PFSK-1 (cell line): ENCODE data around the gene FASTK.

Experiments
- FOXP2 ChIP-seq: optimal IDR thresholded peaks from 2 replicates; pipeline ENCODE3; 2011; ENCODE audit warnings: borderline replicate concordance, control low read depth, inconsistent platforms; ENCODE audit not compliant: insufficient read depth; ENCODE audit errors: extremely low read length, extremely low read depth
- POLR2AphosphoS5 ChIP-seq: IDR thresholded peaks from 2 replicates; pipeline ENCODE4 v1.6.1; 2012; ENCODE audit warnings: low read depth, mild to moderate bottlenecking, control low read depth, low read length, moderate library complexity
- SIN3A ChIP-seq: IDR thresholded peaks from 2 replicates; pipeline ENCODE4 v1.6.1; 2012; ENCODE audit warnings: mild to moderate bottlenecking, low read length, moderate library complexity, borderline replicate concordance; ENCODE audit not compliant: insufficient read depth
- TAF1 ChIP-seq: IDR thresholded peaks from 2 replicates; pipeline ENCODE4 v1.6.1; 2012; ENCODE audit warnings: low read length, control low read depth, borderline replicate concordance; ENCODE audit not compliant: insufficient read depth
- TF ChIP-seq, protein P1 (sequence below), 2 experiments: IDR thresholded peaks; 2 replicates each; pipeline versions ENCODE4 v1.6.1 to v1.8.0; 2011 to 2012; ENCODE audit warnings: low read depth in 2 of 2, low read length in 2 of 2, control low read depth in 1 of 2, inconsistent platforms in 1 of 2, mild to moderate bottlenecking in 1 of 2, moderate library complexity in 1 of 2; ENCODE audit not compliant: insufficient read depth in 1 of 2

FASTK gene

DNA sequence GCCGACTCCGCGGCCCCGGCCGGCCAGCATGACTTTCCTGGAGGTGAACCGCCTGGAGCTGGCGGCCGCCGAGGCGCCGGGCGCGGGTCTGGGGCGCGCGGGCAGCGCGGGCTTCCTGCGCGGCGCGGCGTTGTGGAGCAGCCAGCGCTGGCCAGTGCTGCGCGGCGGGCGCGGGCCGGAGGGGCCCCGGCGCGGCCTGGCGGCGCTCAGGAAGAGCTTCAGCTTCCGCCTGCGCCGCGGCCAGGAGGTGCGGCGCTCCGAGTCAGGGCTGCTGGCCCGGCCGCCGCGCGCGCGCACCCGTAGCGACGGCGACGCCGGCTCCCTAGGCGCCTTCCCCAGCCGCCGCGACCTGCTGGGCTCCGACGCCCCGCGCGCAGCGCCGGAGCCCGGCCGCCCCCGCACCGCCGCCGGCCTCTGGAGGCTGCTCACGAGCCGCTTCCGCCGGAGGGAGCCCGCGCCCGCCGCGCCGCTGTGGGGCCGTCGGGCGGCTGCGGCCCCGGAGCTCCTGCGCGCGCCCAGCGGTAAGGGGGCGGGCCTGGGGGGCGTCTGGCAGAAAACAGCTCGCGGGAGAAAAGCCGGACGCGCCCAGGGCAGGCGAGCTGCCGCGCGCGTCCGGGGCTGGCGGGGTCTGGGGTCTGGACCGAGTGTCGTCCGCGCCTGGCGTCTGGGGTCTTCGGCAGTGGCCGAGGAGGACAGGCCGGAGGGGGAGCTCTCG is 34.7 kb upstream of the FASTK start:
- TF ChIP-seq TAF1: no peak
- TF ChIP-seq FOXP2: no peak
- TF ChIP-seq, protein P1, sequence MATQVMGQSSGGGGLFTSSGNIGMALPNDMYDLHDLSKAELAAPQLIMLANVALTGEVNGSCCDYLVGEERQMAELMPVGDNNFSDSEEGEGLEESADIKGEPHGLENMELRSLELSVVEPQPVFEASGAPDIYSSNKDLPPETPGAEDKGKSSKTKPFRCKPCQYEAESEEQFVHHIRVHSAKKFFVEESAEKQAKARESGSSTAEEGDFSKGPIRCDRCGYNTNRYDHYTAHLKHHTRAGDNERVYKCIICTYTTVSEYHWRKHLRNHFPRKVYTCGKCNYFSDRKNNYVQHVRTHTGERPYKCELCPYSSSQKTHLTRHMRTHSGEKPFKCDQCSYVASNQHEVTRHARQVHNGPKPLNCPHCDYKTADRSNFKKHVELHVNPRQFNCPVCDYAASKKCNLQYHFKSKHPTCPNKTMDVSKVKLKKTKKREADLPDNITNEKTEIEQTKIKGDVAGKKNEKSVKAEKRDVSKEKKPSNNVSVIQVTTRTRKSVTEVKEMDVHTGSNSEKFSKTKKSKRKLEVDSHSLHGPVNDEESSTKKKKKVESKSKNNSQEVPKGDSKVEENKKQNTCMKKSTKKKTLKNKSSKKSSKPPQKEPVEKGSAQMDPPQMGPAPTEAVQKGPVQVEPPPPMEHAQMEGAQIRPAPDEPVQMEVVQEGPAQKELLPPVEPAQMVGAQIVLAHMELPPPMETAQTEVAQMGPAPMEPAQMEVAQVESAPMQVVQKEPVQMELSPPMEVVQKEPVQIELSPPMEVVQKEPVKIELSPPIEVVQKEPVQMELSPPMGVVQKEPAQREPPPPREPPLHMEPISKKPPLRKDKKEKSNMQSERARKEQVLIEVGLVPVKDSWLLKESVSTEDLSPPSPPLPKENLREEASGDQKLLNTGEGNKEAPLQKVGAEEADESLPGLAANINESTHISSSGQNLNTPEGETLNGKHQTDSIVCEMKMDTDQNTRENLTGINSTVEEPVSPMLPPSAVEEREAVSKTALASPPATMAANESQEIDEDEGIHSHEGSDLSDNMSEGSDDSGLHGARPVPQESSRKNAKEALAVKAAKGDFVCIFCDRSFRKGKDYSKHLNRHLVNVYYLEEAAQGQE (IDR thresholded peaks at IDR 0.05; ENCODE audit: insufficient read depth in 1 of 2, low read depth in 2 of 2, low read length in 2 of 2): no peak
- TF ChIP-seq POLR2AphosphoS5: no peak
- TF ChIP-seq SIN3A: no peak

DNA sequence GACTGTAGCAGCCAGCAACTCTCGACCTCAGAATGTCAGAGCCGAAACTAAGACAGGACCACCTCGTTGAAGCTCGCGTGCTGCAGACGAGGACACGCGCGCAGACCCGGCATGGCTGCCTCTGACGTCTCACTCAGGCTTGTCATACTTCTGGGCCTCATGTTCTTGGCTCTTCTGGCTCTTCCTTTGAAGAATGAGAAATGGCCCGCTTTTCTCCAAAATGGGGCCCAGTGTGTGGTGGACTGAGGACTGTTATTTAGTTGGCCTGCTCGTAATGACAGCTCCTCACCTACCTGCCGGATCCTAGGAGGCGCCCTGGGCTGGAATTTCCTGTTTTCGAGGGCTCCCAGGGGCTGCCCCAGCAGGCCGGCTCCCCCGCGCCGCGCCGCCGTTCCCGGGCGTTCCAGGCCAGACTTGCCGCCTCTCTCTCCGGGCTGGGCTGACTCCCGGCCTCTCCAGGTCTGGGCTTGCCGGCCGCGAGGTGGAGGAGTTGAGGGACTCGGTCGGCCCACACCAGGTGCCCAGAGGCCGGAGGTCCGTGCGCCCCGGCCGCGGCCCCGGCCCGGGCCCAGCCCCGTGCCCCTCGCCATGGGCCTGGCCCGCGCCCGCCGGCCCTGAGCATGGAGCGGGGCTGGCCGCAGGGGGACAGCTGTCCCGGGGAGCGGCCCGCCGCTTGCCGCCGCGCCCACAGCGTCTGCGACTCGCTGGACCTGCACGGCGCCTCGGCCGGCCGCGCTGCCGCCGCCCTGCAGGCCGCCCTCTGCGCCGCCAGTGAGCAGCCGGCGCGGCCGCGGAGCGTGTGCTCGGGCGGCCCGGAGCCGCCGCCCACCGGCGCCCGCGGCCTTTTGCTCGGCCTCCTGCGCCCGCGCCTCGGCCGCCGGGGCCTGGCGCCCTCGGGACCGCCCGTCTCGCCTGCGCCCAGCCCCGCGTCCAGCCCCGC is 33.8 kb upstream of the FASTK start:
- TF ChIP-seq TAF1 (no peak), POLR2AphosphoS5 (no peak), FOXP2 (no peak), SIN3A (no peak)
- TF ChIP-seq, protein P1 (IDR thresholded peaks at IDR 0.05; ENCODE audit: insufficient read depth in 1 of 2, low read depth in 2 of 2, low read length in 2 of 2): no peak

DNA sequence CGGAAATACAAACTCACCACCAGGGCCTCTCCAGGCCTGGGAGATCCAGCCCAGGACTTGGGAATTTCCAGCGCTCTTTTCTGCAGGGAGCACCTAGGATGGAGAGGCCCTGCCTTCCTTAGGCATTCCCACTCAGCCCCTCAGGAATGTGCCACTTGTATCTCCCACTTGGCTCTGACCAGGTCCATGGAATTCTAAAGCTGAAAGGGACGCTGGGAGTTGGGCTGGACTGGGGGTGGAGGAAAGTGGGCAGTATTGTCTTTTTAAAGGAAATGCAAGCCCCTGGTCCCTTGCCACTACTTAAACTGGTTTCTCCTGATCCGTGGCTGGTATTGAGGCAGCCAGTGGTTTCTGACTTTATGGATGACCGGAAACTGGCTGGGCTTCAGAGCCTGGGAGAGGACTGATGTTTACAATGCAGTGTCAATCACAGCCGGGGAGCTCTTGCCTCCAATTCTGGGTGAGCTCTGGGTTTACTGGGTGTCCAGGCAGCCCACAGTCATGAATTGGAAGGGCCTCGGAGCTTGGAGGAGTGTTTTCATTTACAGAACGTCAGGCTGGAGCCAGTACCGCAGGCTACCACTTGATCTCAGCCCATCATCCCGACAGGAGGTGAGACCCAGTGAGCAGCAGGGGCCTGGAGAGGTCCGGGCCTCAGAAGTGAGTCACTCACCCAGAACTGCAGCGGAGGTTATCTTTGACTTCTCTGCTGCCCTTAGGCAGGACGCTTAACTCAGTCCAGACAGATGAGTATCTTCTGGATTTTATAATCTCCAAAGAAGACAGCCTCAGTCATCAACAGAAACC is 32.9 kb upstream of the FASTK start:
- TF ChIP-seq SIN3A (no peak), TAF1 (no peak)
- TF ChIP-seq, protein P1 (IDR thresholded peaks at IDR 0.05; ENCODE audit: insufficient read depth in 1 of 2, low read depth in 2 of 2, low read length in 2 of 2): no peak

DNA sequence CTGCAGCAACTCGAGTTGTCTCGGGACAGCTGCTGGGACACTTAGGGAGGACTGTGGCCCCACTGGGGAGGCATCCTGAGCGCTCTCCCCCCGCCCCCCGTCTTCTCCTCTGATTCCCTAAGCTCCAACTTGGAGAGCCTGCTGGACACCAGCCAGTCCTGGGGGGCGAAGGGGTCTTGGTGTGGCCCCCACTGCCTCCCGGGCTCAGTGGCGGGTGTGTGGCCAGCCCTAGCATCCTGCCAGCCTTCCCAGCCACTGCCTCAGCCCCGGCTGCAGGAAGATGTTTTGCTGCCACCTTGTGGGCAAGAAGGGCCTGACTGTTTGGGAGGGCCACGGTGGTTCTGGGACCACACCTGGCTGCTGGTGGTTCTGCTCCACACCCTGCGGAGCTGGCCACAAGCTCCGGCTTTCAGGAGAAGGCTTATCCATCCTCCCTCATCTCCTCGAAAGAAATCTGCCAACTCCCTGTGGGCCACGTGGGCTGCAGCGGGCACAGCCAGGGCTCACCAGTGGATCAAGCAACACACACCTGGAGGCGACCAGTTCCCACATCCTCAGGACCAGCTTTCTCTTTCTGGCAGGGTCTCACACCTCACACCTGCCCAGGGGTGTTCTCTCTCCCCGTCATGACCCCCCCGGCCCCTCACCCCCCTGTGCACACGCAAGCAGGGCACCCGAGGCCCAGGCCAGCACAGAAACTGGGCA is 30.5 kb upstream of the FASTK start:
- TF ChIP-seq TAF1 (no peak), POLR2AphosphoS5 (no peak), SIN3A (no peak), FOXP2 (no peak)
- TF ChIP-seq, protein P1 (IDR thresholded peaks at IDR 0.05; ENCODE audit: insufficient read depth in 1 of 2, low read depth in 2 of 2, low read length in 2 of 2): no peak
